DOHH2 (cell line): ENCODE data around the gene CSNK1G3.

Experiments
- H3F3A ChIP-seq: fragments of 200-600 bp; sonication (generic), shearing (Covaris generic); 2 replicates; pipeline ENCODE4 v1.6.0; 2016; ENCODE audit warnings: antibody characterized with exemption, mild to moderate bottlenecking; ENCODE audit not compliant: control insufficient read depth, insufficient read depth
- H3K27ac ChIP-seq: fragments of 200-600 bp; sonication (generic); 2 replicates; pipeline ENCODE4 v1.5.1; 2014; ENCODE audit warnings: low read depth, mild to moderate bottlenecking, low read length, moderate library complexity
- H3K27me3 ChIP-seq: fragments of 200-600 bp; sonication (generic); 2 replicates; pipeline ENCODE4 v1.6.1; 2014; ENCODE audit warnings: mild to moderate bottlenecking, low read length, mixed read lengths; ENCODE audit not compliant: control insufficient read depth
- H3K36me3 ChIP-seq: fragments of 200-600 bp; sonication (generic); 2 replicates; pipeline ENCODE4 v1.6.1; 2014; ENCODE audit warnings: mild to moderate bottlenecking, low read length, moderate library complexity, mixed read lengths; ENCODE audit not compliant: control insufficient read depth
- H3K4me1 ChIP-seq: fragments of 200-600 bp; sonication (generic); 2 replicates; pipeline ENCODE4 v1.6.1; 2014; ENCODE audit warnings: mild to moderate bottlenecking, low read length, mixed read lengths; ENCODE audit not compliant: control insufficient read depth
- H3K4me2 ChIP-seq: fragments of 200-600 bp; sonication (generic); 2 replicates; pipeline ENCODE4 v1.6.0; 2014; ENCODE audit warnings: mild to moderate bottlenecking, low read length, moderate library complexity
- H3K4me3 ChIP-seq: fragments of 200-600 bp; sonication (generic); 2 replicates; pipeline ENCODE4 v1.5.1; 2014; ENCODE audit warnings: mild to moderate bottlenecking, low read length, mixed read lengths
- H3K79me2 ChIP-seq: fragments of 200-600 bp; sonication (generic); 2 replicates; pipeline ENCODE4 v1.6.1; 2014; ENCODE audit warnings: mild to moderate bottlenecking, low read length, mixed read lengths; ENCODE audit not compliant: control insufficient read depth
- H3K9me2 ChIP-seq: fragments of 200-600 bp; sonication (generic); replicated peaks from 2 replicates; pipeline ENCODE4 v1.6.1; 2014; ENCODE audit warnings: mild to moderate bottlenecking, low read length, mixed read lengths; ENCODE audit not compliant: control insufficient read depth
- H3K9me3 ChIP-seq: fragments of 200-600 bp; sonication (generic); 2 replicates; pipeline ENCODE4 v1.6.1; 2014; ENCODE audit warnings: antibody characterized with exemption, low read length, mixed read lengths; ENCODE audit not compliant: control insufficient read depth, insufficient read depth
- H4K20me1 ChIP-seq: fragments of 200-600 bp; sonication (generic); 2 replicates; pipeline ENCODE4 v1.6.0; 2014; ENCODE audit warnings: low read depth, mild to moderate bottlenecking, antibody characterized with exemption, low read length, moderate library complexity; ENCODE audit not compliant: control insufficient read depth, insufficient read depth
- EZH2phosphoT487 ChIP-seq: fragments of 200-600 bp; sonication (generic); IDR thresholded peaks from 2 replicates; pipeline ENCODE4 v1.6.1; 2017; ENCODE audit warnings: borderline replicate concordance, mild to moderate bottlenecking, antibody characterized with exemption, low read length, moderate library complexity, mixed read lengths
- TF ChIP-seq, protein P1 (sequence below): fragments of 200-600 bp; sonication (generic); IDR thresholded peaks from one replicate; pipeline ENCODE4 v1.5.1; 2014; ENCODE audit warnings: antibody characterized with exemption, mild to moderate bottlenecking, low read depth, low read length; ENCODE audit not compliant: poor library complexity, severe bottlenecking

CSNK1G3 gene

DNA sequence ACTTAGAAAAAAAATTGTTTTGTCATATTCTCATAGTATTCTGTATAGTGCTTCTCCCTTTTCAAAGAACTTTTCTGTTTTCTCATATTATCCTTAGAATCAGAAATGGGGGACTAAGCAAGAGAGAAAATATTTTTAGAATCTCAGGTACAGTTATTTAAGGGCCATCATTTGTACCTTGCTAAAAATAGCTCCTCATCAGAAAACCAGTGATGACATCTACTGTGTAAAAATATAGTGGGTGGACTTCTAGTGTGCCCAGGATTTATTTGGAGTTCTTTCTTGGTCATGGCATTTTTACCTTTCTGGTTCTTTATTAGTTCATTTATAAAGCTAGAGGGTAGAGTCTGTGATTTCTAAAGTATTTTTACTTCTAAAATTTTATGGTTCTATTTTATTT lies 82.5 kb downstream of the CSNK1G3 start:
- TF ChIP-seq, protein P1, sequence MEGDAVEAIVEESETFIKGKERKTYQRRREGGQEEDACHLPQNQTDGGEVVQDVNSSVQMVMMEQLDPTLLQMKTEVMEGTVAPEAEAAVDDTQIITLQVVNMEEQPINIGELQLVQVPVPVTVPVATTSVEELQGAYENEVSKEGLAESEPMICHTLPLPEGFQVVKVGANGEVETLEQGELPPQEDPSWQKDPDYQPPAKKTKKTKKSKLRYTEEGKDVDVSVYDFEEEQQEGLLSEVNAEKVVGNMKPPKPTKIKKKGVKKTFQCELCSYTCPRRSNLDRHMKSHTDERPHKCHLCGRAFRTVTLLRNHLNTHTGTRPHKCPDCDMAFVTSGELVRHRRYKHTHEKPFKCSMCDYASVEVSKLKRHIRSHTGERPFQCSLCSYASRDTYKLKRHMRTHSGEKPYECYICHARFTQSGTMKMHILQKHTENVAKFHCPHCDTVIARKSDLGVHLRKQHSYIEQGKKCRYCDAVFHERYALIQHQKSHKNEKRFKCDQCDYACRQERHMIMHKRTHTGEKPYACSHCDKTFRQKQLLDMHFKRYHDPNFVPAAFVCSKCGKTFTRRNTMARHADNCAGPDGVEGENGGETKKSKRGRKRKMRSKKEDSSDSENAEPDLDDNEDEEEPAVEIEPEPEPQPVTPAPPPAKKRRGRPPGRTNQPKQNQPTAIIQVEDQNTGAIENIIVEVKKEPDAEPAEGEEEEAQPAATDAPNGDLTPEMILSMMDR, result no peak
- TF ChIP-seq EZH2phosphoT487, result no peak
- H3K36me3 ChIP-seq, result peaks cover 12% of the 10 kb centered on the region
- no peaks in the 10 kb centered on the region; the same call in 1 of the 2 replicates for H3F3A ChIP-seq

DNA sequence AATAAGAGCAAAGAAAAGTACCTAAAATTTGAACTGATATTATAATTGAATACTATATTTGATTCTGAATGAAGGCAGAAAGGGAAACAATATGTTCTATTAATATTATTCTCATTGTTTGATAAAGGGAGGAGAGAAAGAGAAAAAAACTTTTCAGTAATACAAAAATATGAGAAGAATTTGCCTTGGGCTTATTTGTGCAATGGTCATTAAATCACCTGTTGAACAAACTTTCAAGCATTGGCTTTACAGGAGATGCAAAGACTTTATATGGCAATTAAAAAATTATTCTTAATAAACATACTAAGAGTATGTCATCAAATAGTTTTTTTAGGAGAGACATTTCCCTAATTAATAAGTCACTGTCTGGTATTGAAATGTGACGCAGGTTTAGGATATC lies 85.0 kb downstream of the CSNK1G3 start:
- H3K4me2 ChIP-seq, result no peak overlapping the region
- no peaks in the 10 kb centered on the region for H4K20me1 ChIP-seq
- no peak overlapping the region for H3K4me3 ChIP-seq
- H3K27me3 ChIP-seq, result no peaks in the 10 kb centered on the region
- H3F3A ChIP-seq, result no peaks in the 10 kb centered on the region
- H3K79me2 ChIP-seq, result no peaks in the 10 kb centered on the region
- H3K9me2 ChIP-seq, result no peaks in the 10 kb centered on the region
- TF ChIP-seq EZH2phosphoT487, result no peak
- TF ChIP-seq, protein P1, result no peak
- no peak overlapping the region for H3K27ac ChIP-seq
- peaks cover 5% of the 10 kb centered on the region for H3K36me3 ChIP-seq
- H3K9me3 ChIP-seq, result no peaks in the 10 kb centered on the region
- H3K4me1 ChIP-seq, result no peaks in the 10 kb centered on the region

More for the DNA sequence above, 82.5 kb downstream of the CSNK1G3 start:
- Histone ChIP-seq H3K9me3 (no peaks in the 10 kb centered on the region), H3K4me1 (no peaks in the 10 kb centered on the region), H3K27ac (no peak overlapping the region), H3K79me2 (no peaks in the 10 kb centered on the region), H4K20me1 (no peaks in the 10 kb centered on the region), H3K9me2 (no peaks in the 10 kb centered on the region), H3K4me3 (no peak overlapping the region), H3K27me3 (no peaks in the 10 kb centered on the region), H3K4me2 (no peak overlapping the region)

DNA sequence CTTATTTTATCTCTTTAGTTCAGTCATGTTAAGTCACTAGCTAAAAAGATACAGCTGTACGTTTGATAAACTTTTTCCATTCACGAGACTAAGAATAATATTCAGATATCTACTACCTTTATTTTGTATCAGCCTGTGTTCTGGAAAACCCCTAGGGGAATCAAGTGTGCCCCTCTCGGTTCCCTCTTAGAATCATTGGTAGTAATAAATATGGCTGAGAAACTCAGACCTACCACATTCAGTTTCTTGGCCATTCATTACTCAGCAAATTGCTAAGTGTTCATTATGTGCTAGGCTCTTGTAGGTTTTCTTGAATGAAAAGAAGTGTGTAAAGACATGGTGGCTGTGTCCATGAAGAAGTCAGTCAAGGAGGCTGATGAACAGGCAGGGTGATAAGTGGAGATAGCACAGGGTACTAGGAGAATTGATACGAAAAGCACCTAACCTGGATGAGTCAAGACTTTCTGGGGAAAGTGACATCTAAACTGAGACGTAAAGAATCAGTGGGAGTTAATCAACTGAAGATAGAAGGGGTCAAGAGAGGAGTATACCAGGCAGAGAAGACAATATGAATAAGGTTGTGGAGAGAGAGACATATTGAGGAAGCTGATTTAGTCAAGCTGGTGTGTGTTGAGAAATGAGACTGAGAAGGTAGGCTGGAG lies 86.2 kb downstream of the CSNK1G3 start:
- H3K9me3 ChIP-seq, result no peaks in the 10 kb centered on the region
- H3K79me2 ChIP-seq, result no peaks in the 10 kb centered on the region
- H3K9me2 ChIP-seq, result no peaks in the 10 kb centered on the region
- H3K36me3 ChIP-seq, result peaks cover 5% of the 10 kb centered on the region
- no peak overlapping the region for H3K4me3 ChIP-seq
- no peaks in the 10 kb centered on the region for H4K20me1 ChIP-seq
- no peaks in the 10 kb centered on the region for H3F3A ChIP-seq
- H3K4me1 ChIP-seq, result no peaks in the 10 kb centered on the region
- H3K27ac ChIP-seq, result no peak overlapping the region
- no peaks in the 10 kb centered on the region for H3K27me3 ChIP-seq
- no peak overlapping the region for H3K4me2 ChIP-seq
- TF ChIP-seq, protein P1, result no peak
- no peak for TF ChIP-seq EZH2phosphoT487
